Chondrocyte (in vitro differentiated cells): Measurements from ENCODE around the gene SPG21. TPM values are rescaled to one million over a fixed set of nuclear protein-coding genes. Genes with fewer than 3 reads are reported as not detected.

Source experiments
- DNase-seq: peaks from one replicate; pipeline ENCODE4 v3.0.0; 2021; ENCODE audit warnings: mixed read lengths, low spot score
- H3K27ac Mint-ChIP-seq: one replicate; pipeline ENCODE4 v1.8.0; 2021; ENCODE audit warnings: mild to moderate bottlenecking, moderate library complexity, mixed read lengths; ENCODE audit not compliant: unreplicated experiment
- H3K27me3 Mint-ChIP-seq: 2 replicates; pipeline ENCODE4 v1.8.0; 2021; ENCODE audit warnings: low read depth, mixed read lengths
- H3K36me3 Mint-ChIP-seq: 2 replicates; pipeline ENCODE4 v1.8.0; 2021; ENCODE audit warnings: low read depth, mixed read lengths
- H3K4me1 Mint-ChIP-seq: 2 replicates; pipeline ENCODE4 v1.8.0; 2021; ENCODE audit warnings: low read depth, mild to moderate bottlenecking, mixed read lengths
- H3K4me3 Mint-ChIP-seq: one replicate; pipeline ENCODE4 v1.8.0; 2021; ENCODE audit warnings: mild to moderate bottlenecking, moderate library complexity, mixed read lengths; ENCODE audit not compliant: unreplicated experiment
- H3K9me3 Mint-ChIP-seq: 2 replicates; pipeline ENCODE4 v1.8.0; 2021; ENCODE audit warnings: low read depth, mixed read lengths
- total RNA-seq: library from RNA; stranded (reverse); gene quantifications from 3 replicates; pipeline ENCODE4 v1.2.1, GENCODE V29; 2021
- TF ChIP-seq, protein P1 (sequence below): fragments of 200-600 bp; sonication (generic); IDR thresholded peaks from 2 replicates; pipeline ENCODE4 v1.5.0; 2021; ENCODE audit warnings: antibody characterized with exemption, mild to moderate bottlenecking, moderate library complexity

Gene SPG21
- total RNA-seq, 1 donor from 2014 or later, result 80.5 TPM

DNA sequence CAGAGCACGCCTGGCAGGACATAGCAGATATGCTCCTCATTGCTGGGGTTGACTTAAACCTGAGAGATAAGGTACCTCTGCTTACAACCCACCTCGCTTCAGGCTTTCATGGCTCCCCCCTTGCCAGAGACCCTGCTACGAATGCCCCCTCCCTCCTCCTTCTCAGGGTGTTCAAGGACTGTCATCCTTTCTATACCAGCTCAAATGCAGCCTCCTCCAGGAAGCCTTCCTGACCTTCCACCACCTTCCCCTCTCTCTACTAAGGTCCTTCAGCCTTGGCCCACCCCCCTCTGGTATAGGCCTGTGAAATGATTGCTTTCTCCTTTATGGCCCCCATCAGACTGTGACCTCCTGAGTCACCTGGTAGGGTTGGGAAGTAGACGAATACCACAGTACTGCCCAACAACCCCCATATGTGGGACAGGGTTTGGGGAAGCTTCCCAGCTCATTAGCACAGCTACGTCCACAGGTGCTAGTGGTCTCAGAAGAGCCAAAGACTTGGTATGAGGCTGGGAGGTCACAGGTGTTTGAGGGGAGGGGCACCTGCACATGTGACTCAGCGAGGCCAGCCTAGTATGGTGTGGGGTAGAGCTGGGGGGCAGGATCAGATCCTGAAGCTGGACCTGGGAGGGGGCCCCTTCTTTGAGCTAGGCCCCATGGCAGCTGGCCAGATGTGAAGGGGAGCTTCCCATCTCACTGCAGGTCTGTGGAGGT is 46.0 kb downstream of the SPG21 start:
- no peak for DNase-seq
- Mint-ChIP-seq H3K4me3 (no peak overlapping the region), H3K27ac (peak overlapping the region; percentile 4), H3K27me3 (no peaks in the 10 kb centered on the region), H3K36me3 (peaks cover 2% of the 10 kb centered on the region), H3K9me3 (no peaks in the 10 kb centered on the region), H3K4me1 (no peaks in the 10 kb centered on the region)
- TF ChIP-seq, protein P1, sequence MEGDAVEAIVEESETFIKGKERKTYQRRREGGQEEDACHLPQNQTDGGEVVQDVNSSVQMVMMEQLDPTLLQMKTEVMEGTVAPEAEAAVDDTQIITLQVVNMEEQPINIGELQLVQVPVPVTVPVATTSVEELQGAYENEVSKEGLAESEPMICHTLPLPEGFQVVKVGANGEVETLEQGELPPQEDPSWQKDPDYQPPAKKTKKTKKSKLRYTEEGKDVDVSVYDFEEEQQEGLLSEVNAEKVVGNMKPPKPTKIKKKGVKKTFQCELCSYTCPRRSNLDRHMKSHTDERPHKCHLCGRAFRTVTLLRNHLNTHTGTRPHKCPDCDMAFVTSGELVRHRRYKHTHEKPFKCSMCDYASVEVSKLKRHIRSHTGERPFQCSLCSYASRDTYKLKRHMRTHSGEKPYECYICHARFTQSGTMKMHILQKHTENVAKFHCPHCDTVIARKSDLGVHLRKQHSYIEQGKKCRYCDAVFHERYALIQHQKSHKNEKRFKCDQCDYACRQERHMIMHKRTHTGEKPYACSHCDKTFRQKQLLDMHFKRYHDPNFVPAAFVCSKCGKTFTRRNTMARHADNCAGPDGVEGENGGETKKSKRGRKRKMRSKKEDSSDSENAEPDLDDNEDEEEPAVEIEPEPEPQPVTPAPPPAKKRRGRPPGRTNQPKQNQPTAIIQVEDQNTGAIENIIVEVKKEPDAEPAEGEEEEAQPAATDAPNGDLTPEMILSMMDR, result no peak

DNA sequence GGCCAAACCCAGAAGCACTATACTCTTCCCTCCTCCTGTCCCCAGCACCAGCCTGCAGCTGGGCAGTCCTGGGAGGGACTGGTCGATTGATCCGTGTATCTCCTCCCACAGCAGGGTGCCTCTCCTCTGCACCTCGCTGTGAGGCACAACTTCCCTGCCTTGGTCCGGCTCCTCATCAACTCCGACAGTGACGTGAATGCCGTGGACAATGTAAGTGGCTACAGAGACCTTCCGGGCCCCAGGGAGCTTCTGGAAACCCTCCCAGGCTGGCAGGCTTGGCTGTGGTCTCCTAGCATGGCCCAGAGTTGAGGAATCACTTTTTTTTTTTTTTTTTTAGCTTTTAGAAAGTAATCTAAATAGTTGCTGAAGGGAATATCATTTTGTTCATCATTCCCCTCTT is 47.4 kb downstream of the SPG21 start:
- no peaks in the 10 kb centered on the region for H3K27me3 Mint-ChIP-seq
- no peak for DNase-seq

DNA sequence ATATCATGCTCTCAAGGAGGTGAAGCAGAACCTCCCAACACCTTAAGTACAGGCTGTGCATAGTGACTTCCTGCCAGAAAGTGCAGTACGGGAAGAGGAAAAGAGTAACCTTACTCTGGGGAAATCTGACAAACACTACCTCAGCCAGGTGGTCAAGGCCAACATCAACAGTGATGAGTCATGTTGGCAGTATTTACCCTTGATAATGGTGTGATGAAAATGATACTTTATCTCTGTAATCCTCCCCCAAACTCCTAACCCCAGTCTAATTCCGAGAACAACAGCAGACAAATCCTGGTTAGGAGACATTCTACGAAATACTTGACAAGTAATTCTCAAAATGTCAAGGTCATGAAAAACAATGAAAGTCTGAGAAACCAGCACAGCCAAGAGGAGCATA is 51.5 kb downstream of the SPG21 start:
- no peak overlapping the region for H3K4me3 Mint-ChIP-seq
- no peak overlapping the region for H3K27ac Mint-ChIP-seq
- TF ChIP-seq, protein P1, result no peak
- DNase-seq, result no peak
- H3K4me1 Mint-ChIP-seq, result peaks cover 4% of the 10 kb centered on the region
- H3K9me3 Mint-ChIP-seq, result no peaks in the 10 kb centered on the region
- H3K36me3 Mint-ChIP-seq, result peaks cover 2% of the 10 kb centered on the region
- H3K27me3 Mint-ChIP-seq, result no peaks in the 10 kb centered on the region

More for the DNA sequence above, 47.4 kb downstream of the SPG21 start:
- no peaks in the 10 kb centered on the region for H3K9me3 Mint-ChIP-seq
- no peak overlapping the region for H3K27ac Mint-ChIP-seq
- peaks cover 2% of the 10 kb centered on the region for H3K36me3 Mint-ChIP-seq
- TF ChIP-seq, protein P1, result no peak
- no peak overlapping the region for H3K4me3 Mint-ChIP-seq
- peaks cover 4% of the 10 kb centered on the region for H3K4me1 Mint-ChIP-seq

DNA sequence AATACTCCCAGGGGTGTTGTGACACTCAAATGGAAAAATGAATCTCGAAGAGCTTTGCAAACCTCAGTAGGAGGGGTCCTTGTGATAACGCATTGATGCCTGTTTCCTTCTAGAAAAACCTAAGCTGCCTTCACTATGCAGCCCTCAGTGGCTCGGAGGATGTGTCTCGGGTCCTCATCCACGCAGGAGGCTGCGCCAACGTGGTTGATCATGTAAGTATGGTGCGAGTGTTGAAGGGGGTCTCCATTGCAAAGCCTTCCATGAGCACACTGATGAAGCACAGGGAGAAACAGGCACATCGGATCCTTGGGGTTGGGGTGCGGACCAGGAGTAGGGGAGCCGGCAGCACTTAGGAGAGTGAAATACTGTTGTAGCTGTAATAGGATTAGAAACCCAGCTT is 55.7 kb downstream of the SPG21 start:
- Mint-ChIP-seq H3K27me3 (no peaks in the 10 kb centered on the region), H3K4me1 (peaks cover 16% of the 10 kb centered on the region), H3K27ac (no peak overlapping the region), H3K4me3 (no peak overlapping the region), H3K9me3 (no peaks in the 10 kb centered on the region), H3K36me3 (no peaks in the 10 kb centered on the region)
- TF ChIP-seq, protein P1, result no peak
- DNase-seq, result no peak

DNA sequence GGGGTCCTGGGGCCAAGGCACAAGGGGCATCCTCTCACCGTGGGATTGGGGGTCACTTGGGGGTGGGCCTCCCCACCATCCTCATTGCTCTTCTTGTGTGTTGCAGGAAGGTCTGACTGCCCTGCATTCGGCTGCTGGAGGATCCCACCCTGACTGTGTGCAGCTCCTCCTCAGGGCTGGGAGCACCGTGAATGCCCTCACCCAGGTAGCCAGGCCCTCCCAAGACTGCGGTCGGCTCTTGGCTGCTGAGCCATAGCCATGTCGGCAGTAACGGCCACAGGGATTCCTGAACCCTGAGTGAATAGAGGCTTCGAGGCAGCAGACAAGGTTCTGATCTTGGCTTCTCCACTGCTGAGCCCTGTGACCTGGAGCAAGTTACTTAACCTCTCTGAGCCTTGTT is 58.3 kb downstream of the SPG21 start:
- no peak for DNase-seq
- Mint-ChIP-seq H3K4me3 (no peak overlapping the region), H3K9me3 (no peaks in the 10 kb centered on the region), H3K27ac (no peak overlapping the region), H3K4me1 (peaks cover 12% of the 10 kb centered on the region), H3K27me3 (no peaks in the 10 kb centered on the region), H3K36me3 (peaks cover 3% of the 10 kb centered on the region)
- TF ChIP-seq, protein P1, result no peak
